Measurements from ENCODE around the gene FGFR3.

The FGFR3 gene

GRCh38 chr4:1772853-1773538 lies 20.1 kb upstream of the FGFR3 start:
- H3K9ac ChIP-seq (ENCODE audit: low read length) = no peak overlapping the region
- H3K27me3 ChIP-seq (replicated peaks; ENCODE audit: control insufficient read depth, insufficient read depth, low read length) = peaks cover 20% of the 10 kb centered on the region
- no peaks in the 10 kb centered on the region for H3K9me3 ChIP-seq (ENCODE audit: control insufficient read depth, low read length)
- no peaks in the 10 kb centered on the region for H3K36me3 ChIP-seq (ENCODE audit: control insufficient read depth, insufficient read depth, low read length, severe bottlenecking)
- no peak for DNase-seq (ENCODE audit: low read depth)
- H3K4me3 ChIP-seq (ENCODE audit: low read length) = no peak overlapping the region
- H3K4me1 ChIP-seq (ENCODE audit: control insufficient read depth, insufficient read depth, low read length) = no peaks in the 10 kb centered on the region

DNA sequence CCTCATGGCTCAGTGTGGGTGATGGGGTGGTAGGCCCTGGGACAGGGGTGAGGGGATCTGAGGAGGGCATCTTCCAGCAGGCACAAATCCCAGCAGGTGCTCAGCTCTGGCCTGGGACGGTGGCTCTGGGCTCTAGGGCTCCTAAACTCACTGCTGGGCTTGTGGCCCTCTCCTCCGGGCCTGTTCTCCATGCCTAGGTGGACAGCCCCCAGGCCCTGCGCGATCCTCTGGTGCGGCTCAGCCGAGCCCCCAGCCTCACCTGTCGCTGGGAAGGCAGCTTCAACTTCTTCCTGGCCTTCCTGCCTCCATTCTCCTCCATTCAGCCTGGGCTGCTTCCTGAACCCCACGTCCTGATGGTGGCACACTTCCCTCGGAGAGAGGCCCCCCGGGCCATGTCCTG lies 19.3 kb upstream of the FGFR3 start:
- no peak overlapping the region for H3K9ac ChIP-seq (ENCODE audit: low read length)
- no peaks in the 10 kb centered on the region for H3K9me3 ChIP-seq (ENCODE audit: control insufficient read depth, low read length)
- H3K36me3 ChIP-seq (ENCODE audit: control insufficient read depth, insufficient read depth, low read length, severe bottlenecking) = no peaks in the 10 kb centered on the region
- no peak overlapping the region for H3K4me3 ChIP-seq (ENCODE audit: low read length)
- H3K4me1 ChIP-seq (ENCODE audit: control insufficient read depth, insufficient read depth, low read length) = no peaks in the 10 kb centered on the region
- H3K27me3 ChIP-seq (replicated peaks; ENCODE audit: control insufficient read depth, insufficient read depth, low read length) = peaks cover 18% of the 10 kb centered on the region
- no peak for DNase-seq (ENCODE audit: low read depth)

GRCh38 chr4:1775731-1776500 lies 17.2 kb upstream of the FGFR3 start:
- Histone ChIP-seq H3K27me3 (replicated peaks; ENCODE audit: control insufficient read depth, insufficient read depth, low read length) (peaks cover 10% of the 10 kb centered on the region), H3K9me3 (ENCODE audit: control insufficient read depth, low read length) (no peaks in the 10 kb centered on the region), H3K4me1 (ENCODE audit: control insufficient read depth, insufficient read depth, low read length) (no peaks in the 10 kb centered on the region), H3K36me3 (ENCODE audit: control insufficient read depth, insufficient read depth, low read length, severe bottlenecking) (no peaks in the 10 kb centered on the region), H3K4me3 (ENCODE audit: low read length) (no peak overlapping the region), H3K9ac (ENCODE audit: low read length) (no peak overlapping the region)
- peak; percentile 8 for DNase-seq (ENCODE audit: low read depth)

GRCh38 chr4:1776521-1777161 lies 16.5 kb upstream of the FGFR3 start:
- Histone ChIP-seq H3K4me1 (ENCODE audit: control insufficient read depth, insufficient read depth, low read length) (no peaks in the 10 kb centered on the region), H3K27me3 (replicated peaks; ENCODE audit: control insufficient read depth, insufficient read depth, low read length) (peaks cover 3% of the 10 kb centered on the region), H3K4me3 (ENCODE audit: low read length) (no peak overlapping the region), H3K36me3 (ENCODE audit: control insufficient read depth, insufficient read depth, low read length, severe bottlenecking) (no peaks in the 10 kb centered on the region), H3K9me3 (ENCODE audit: control insufficient read depth, low read length) (no peaks in the 10 kb centered on the region), H3K9ac (ENCODE audit: low read length) (no peak overlapping the region)
- no peak for DNase-seq (ENCODE audit: low read depth)

DNA sequence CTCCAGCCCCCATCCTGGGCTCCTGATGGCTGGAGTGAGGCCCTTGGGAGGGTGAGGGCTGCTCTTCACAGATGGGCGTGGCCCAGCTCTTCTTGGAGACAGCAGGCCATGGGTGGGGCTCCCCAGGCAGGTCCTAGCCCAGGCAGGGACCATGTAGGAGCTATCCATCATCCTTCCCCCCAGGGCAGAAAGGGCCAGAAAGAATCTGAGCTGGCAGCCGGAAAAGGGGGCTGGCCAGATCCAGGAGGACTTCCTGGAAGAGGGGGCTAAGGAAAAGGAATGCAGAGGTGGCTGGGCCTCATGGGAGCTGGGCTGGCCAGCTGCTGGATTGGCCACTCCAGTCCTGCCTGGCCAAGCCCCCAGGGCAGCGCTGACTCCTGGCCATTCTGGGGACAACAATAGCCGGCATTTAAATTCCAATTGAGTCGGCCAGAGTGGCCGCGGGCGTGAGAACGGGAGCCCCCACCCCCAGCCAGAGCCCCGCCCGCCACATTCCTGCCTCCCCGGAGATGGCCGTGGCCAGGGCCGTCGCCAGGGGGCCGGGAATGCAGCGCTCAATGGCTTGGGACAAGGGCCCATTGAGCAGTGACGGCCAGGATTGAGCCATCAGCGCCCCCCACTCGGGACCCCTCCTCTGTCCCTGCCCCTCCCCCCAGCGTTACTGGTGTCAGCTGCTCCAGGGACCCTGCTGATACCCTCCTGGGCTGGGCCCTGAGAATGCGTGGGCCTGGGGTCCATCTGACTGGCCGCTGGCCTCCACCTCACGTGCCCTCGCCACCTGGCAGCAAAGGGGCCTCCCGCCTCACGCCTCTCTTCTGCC lies 15.1 kb upstream of the FGFR3 start:
- no peaks in the 10 kb centered on the region for H3K36me3 ChIP-seq (ENCODE audit: control insufficient read depth, insufficient read depth, low read length, severe bottlenecking)
- no peaks in the 10 kb centered on the region for H3K9me3 ChIP-seq (ENCODE audit: control insufficient read depth, low read length)
- peaks cover 3% of the 10 kb centered on the region for H3K27me3 ChIP-seq (replicated peaks; ENCODE audit: control insufficient read depth, insufficient read depth, low read length)
- no peak overlapping the region for H3K9ac ChIP-seq (ENCODE audit: low read length)
- DNase-seq (ENCODE audit: low read depth) = peak; percentile 60
- no peaks in the 10 kb centered on the region for H3K4me1 ChIP-seq (ENCODE audit: control insufficient read depth, insufficient read depth, low read length)
- H3K4me3 ChIP-seq (ENCODE audit: low read length) = no peak overlapping the region

- H3K36me3 ChIP-seq (ENCODE audit: control insufficient read depth, insufficient read depth, low read length, severe bottlenecking) = no peaks in the 10 kb centered on the region
Observed at GRCh38 chr4:1778642-1779392, 14.3 kb upstream of the FGFR3 start.

DNA sequence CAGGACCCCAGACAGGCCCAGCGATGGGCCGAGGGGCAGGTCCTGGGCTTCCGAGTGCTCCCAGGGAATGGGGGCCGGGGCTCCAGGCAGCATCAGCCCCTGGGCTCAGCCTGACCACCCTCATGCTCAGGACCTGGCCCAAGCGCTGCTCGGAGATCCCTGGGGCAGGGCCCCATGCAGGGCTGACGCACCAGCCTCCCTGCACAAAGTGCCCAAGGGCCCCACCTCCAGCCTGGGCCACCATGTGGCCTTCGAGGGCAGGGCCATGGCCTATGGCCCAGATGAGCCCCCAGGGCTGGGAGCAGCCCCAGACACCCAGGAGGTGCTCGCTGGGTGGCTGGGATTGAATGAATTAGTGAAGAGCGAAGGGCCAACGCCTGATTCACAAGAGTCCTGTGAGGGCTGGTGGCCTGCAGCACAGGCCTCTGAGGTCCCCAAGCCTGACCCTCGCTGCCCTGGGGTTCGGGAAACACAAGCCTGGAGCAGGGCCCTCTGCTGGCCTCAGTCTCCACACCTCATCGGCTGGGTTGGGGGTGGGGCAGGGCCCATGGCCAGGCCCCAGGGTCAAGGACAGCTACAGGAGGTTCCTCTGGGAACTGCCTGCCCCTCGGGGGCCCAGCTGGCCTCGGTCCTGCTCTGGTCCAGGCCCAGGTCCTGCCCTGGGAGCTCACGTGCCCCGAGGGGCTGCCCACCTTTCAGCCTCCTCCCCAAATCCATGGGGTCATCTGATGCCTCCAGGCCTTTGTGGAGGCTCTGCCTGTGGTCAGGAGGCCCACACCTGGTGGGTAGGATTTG lies 13.3 kb upstream of the FGFR3 start:
- no peaks in the 10 kb centered on the region for H3K9me3 ChIP-seq (ENCODE audit: control insufficient read depth, low read length)
- H3K4me3 ChIP-seq (ENCODE audit: low read length) = no peak overlapping the region
- H3K27me3 ChIP-seq (replicated peaks; ENCODE audit: control insufficient read depth, insufficient read depth, low read length) = peaks cover 14% of the 10 kb centered on the region
- H3K4me1 ChIP-seq (ENCODE audit: control insufficient read depth, insufficient read depth, low read length) = no peaks in the 10 kb centered on the region
- H3K36me3 ChIP-seq (ENCODE audit: control insufficient read depth, insufficient read depth, low read length, severe bottlenecking) = no peaks in the 10 kb centered on the region
- DNase-seq (ENCODE audit: low read depth) = no peak
- H3K9ac ChIP-seq (ENCODE audit: low read length) = no peak overlapping the region

More at GRCh38 chr4:1778642-1779392, 14.3 kb upstream of the FGFR3 start:
- DNase-seq (ENCODE audit: low read depth) = no peak
- Histone ChIP-seq H3K9ac (ENCODE audit: low read length) (no peak overlapping the region), H3K27me3 (replicated peaks; ENCODE audit: control insufficient read depth, insufficient read depth, low read length) (peaks cover 6% of the 10 kb centered on the region), H3K4me3 (ENCODE audit: low read length) (no peak overlapping the region), H3K9me3 (ENCODE audit: control insufficient read depth, low read length) (no peaks in the 10 kb centered on the region), H3K4me1 (ENCODE audit: control insufficient read depth, insufficient read depth, low read length) (no peaks in the 10 kb centered on the region)

GRCh38 chr4:1780435-1780834 lies 12.7 kb upstream of the FGFR3 start:
- H3K27me3 ChIP-seq (replicated peaks; ENCODE audit: control insufficient read depth, insufficient read depth, low read length) = peaks cover 14% of the 10 kb centered on the region
- H3K9ac ChIP-seq (ENCODE audit: low read length) = no peak overlapping the region
- no peaks in the 10 kb centered on the region for H3K9me3 ChIP-seq (ENCODE audit: control insufficient read depth, low read length)
- H3K4me1 ChIP-seq (ENCODE audit: control insufficient read depth, insufficient read depth, low read length) = no peaks in the 10 kb centered on the region
- DNase-seq (ENCODE audit: low read depth) = no peak
- no peak overlapping the region for H3K4me3 ChIP-seq (ENCODE audit: low read length)
- H3K36me3 ChIP-seq (ENCODE audit: control insufficient read depth, insufficient read depth, low read length, severe bottlenecking) = no peaks in the 10 kb centered on the region

DNA sequence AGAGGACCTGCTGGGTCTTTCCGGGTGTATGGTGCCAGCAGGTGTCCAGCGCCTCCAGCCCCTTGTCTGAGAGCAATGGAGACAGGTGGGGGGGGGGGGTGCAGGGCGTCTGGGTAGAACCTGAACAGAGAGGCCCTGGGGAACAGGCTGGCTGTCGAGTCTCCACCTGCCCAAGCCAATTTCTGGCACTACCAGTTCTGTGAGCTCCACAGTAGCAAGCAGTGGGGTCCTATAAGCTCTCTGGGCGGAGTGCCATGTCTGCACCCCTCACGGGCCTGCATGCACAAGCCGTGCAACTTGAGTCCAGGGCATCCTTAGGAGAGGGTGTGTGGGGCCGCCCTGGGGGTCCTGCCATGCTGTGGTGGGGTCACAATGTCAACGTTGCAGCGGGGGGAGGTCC lies 10.1 kb upstream of the FGFR3 start:
- peaks cover 19% of the 10 kb centered on the region for H3K27me3 ChIP-seq (replicated peaks; ENCODE audit: control insufficient read depth, insufficient read depth, low read length)
- H3K36me3 ChIP-seq (ENCODE audit: control insufficient read depth, insufficient read depth, low read length, severe bottlenecking) = no peaks in the 10 kb centered on the region
- H3K4me1 ChIP-seq (ENCODE audit: control insufficient read depth, insufficient read depth, low read length) = no peaks in the 10 kb centered on the region
- H3K9ac ChIP-seq (ENCODE audit: low read length) = no peak overlapping the region
- no peak overlapping the region for H3K4me3 ChIP-seq (ENCODE audit: low read length)
- no peak for DNase-seq (ENCODE audit: low read depth)
- no peaks in the 10 kb centered on the region for H3K9me3 ChIP-seq (ENCODE audit: control insufficient read depth, low read length)

DNA sequence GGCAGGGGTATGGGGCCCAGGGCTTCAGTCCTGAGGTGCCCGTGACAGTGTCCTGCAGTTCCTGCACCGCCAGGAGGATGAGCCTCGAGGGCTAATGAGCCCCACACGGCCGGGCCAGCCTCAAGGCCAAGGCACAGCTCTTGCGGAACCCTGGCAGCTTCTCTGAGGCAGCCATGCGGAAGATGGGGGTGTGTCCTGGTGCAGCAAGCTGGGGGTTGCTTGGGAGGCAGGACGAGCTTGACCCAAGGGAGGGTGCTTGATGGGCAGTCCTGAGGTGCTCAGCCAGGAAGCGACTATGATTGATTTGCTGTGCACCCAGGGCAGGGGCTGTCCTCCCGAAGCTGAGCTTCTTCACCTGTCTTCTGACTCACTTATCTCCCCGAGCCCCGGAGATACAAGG lies 9.1 kb upstream of the FGFR3 start:
- Histone ChIP-seq H3K4me3 (ENCODE audit: low read length) (no peak overlapping the region), H3K36me3 (ENCODE audit: control insufficient read depth, insufficient read depth, low read length, severe bottlenecking) (no peaks in the 10 kb centered on the region), H3K9me3 (ENCODE audit: control insufficient read depth, low read length) (no peaks in the 10 kb centered on the region), H3K9ac (ENCODE audit: low read length) (no peak overlapping the region), H3K27me3 (replicated peaks; ENCODE audit: control insufficient read depth, insufficient read depth, low read length) (peaks cover 16% of the 10 kb centered on the region), H3K4me1 (ENCODE audit: control insufficient read depth, insufficient read depth, low read length) (no peaks in the 10 kb centered on the region)
- no peak for DNase-seq (ENCODE audit: low read depth)

All from adipocyte (in vitro differentiated cells).